Measurements from ENCODE around the gene ANO5.

The ANO5 gene, protein sequence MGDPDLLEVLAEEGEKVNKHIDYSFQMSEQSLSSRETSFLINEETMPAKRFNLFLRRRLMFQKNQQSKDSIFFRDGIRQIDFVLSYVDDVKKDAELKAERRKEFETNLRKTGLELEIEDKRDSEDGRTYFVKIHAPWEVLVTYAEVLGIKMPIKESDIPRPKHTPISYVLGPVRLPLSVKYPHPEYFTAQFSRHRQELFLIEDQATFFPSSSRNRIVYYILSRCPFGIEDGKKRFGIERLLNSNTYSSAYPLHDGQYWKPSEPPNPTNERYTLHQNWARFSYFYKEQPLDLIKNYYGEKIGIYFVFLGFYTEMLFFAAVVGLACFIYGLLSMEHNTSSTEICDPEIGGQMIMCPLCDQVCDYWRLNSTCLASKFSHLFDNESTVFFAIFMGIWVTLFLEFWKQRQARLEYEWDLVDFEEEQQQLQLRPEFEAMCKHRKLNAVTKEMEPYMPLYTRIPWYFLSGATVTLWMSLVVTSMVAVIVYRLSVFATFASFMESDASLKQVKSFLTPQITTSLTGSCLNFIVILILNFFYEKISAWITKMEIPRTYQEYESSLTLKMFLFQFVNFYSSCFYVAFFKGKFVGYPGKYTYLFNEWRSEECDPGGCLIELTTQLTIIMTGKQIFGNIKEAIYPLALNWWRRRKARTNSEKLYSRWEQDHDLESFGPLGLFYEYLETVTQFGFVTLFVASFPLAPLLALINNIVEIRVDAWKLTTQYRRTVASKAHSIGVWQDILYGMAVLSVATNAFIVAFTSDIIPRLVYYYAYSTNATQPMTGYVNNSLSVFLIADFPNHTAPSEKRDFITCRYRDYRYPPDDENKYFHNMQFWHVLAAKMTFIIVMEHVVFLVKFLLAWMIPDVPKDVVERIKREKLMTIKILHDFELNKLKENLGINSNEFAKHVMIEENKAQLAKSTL

GRCh38 chr11:22192642-22193347, at the start of gene ANO5:
ANO5 (plus strand) TSS chr11:22193085; CDS start chr11:22193493, 408 bp downstream.
- no peak for DNase-seq

GRCh38 chr11:22151649-22152197, 41.2 kb upstream of the ANO5 start:
- no peak for DNase-seq

DNA sequence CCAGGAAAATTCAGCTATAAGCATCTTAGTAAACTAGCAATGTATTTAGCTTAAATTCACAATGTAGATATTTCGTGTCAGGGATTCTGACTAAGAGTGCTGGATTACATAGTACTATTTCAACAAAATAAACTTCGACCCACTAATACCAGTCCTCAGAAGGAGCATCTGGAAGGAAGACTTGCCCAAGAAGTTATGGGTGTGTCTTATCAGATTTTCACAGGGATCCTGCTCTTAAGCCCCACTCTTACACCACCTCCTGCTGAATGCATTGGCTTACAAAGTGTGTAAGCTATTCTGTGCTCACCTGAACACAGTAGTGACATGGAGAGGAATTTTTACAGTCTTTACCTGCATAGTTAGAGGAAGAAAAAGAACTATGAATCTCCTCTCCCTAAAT, 35.4 kb upstream of the ANO5 start:
- no peak for DNase-seq

DNA sequence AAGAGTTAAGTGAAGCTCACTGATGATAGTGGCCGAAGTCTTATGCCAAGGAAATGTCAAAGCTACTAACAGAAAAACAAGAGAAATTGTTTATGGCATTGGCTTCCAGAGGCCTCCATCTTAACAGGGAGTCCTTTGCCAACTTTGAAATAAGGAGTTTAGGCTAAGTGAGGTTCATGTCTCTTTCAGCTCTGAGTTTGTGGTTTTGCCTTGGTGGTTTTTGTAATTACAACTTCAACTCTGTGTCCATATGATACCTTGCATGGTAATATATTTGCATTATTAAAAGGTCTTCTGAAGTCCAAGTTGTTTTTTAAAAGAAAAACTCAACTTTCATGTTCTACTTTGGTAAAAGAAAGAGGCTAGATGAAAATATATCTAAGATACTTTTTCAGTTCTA, 31.4 kb upstream of the ANO5 start:
- DNase-seq, result no peak

DNA sequence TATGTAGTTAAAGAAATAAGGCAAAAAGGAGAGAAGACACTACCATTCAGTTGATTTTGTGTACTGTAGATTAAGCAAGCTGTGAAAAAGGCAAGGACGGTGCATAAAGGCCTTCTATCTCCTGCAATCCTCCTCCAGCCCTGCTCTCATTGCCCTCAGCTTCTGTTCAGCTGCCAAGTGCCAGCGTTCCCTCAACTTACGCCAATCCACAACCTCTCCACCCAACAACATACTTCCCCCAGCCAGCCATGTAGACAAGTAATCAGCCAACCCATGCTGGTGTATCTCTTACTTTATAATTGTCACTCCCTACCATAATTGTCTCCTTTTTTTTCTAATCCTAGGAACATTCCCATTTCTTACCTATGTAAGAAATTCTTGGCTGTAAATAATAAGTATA, 30.1 kb upstream of the ANO5 start:
- no peak for DNase-seq

- DNase-seq, result no peak
These were observed 29.5 kb upstream of the ANO5 start for GRCh38 chr11:22163394-22163797.

- DNase-seq, result no peak
These were observed 27.8 kb upstream of the ANO5 start for GRCh38 chr11:22165087-22165486.

DNA sequence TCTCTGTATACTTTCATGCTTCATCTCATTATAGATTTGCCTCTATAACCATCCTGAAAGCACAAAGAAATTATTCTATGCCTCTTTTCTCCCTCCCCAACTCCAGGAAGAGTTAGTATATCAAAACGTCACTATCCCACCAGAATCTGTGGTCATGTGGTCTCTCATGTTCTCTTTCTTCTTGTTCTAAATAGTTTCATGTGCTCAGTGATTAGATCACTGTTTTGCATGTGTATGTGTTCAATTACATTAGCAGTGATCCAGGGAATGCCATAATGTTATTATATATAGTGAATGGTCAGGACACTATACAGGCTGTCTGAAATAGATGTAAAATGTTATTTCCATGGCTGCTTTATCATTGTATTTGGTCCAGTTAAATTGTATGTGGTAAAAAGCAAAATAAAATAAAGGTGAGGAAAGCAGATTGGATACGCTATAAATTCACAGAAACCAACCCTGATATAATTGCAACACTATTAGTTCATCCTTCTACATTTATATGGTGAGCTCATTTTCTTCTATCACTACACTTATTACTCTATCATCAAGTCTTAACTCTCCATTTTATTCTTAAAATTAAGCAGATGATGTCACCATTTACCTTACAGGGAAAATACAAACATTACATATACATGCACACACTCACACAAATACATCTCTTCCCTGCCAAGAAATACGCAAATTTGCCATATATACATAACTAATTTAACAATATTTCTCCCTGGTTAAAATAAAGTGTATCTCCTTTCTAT, 26.9 kb upstream of the ANO5 start:
- no peak for DNase-seq

DNA sequence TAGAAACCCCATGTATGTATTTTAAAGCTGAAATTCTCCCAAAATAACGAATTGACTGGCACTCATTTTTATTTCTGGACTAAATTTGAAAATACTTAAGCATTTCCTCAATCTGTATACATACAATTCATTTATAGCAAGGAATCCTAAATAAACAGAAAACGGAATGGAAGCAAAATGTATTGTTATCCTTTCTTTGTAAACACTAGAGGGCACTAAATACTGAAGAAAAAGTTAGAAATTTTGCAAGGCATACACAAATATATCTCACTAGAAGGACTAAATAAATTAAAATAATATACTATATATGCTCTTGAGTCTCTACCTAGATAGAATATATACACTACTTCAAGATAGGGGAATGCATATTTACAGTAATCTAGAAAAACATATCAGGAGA, 23.1 kb upstream of the ANO5 start:
- DNase-seq, result no peak

- DNase-seq, result no peak
These were observed 19.4 kb upstream of the ANO5 start for GRCh38 chr11:22173532-22173931.

GRCh38 chr11:22177186-22177585, 15.7 kb upstream of the ANO5 start:
- no peak for DNase-seq

DNA sequence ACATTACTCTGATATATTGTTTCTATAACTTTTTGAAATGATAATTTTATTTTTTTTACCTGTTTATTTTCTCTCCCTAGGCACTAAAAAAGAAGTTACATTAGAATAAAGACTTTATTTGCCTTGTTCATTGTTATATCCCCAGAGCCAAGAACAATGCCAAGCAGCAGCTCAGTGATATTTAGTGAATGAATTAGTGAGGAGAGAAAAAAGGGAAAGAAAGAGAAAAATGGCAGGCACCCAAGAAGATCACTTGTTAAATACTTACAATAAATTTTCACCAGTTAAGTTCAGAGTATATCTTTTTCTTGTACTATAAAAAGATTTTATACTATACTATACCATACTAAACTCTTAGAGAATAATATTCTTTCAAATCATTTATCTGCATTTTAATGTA, 13.3 kb upstream of the ANO5 start:
- no peak for DNase-seq

DNA sequence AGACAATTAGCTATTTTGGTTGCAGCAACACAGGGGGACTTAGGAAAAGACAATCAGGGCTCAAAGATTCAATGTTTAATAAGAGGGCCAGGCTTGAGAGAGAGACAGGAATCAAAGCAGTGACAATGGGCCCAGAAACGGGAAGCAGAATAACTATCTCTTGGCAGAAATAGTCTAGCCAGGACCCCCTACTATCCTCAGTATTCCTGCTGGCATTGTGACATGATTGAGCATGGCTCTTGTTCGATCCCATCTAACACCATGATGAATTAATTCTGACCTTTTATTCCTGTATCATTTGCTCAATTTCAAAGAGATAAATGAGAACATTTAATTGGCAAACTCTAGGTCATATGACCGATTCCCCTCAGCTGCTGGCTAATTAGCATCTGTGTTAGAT, 12.8 kb upstream of the ANO5 start:
- no peak for DNase-seq

DNA sequence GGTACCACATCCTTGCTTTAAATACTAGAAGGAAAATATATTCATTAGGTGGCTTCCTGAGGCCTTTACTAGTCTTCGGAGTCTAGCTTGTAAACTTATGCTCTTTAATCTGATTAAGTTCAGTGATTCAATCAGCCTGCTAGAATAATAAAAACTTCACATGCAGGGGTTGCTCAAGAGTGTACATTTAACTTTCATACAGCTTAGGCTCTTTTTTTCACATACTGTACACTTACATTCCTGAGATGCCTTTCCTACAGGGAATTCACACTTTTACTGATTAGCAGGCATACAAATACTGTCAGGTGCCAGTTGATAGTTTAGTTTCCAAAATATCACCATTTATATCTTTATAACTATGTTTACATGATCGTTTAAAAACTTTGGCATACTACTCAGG, 3.2 kb upstream of the ANO5 start:
- no peak for DNase-seq

DNA sequence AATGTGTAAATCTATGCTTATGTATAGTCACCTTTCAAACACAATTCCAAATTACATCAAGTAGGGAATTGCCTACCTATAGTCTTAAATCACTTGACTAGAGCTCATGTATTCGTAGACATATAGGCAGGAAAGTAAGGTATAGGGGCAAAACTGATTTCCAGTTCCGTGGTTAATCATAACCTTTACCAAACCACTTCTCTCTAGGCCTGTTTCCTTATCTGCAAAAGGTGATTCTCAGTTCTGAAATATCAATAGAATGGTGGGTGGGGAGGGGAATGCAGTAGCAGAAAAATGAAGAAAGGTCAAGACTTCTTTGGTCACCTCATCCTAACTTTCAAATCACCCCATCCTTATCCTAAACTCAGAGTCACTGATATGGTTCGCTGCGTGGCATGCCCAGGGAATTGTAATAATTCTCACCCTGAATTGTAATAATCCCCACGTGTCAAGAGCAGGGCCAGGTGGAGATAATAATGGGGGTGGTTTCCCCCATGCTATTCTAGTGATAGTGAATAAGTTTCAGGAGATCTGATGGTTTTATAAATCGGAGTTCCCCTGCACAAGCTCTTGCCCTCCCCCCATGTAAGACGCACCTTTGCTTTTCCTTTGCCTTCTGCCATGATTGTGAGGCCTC, 1.9 kb upstream of the ANO5 start:
- no peak for DNase-seq

GRCh38 chr11:22192289-22192641, 620 bp upstream of the ANO5 start:
- DNase-seq, result no peak

- no peak for DNase-seq
These were observed 615 bp downstream of the ANO5 start for GRCh38 chr11:22193348-22194051.

DNA sequence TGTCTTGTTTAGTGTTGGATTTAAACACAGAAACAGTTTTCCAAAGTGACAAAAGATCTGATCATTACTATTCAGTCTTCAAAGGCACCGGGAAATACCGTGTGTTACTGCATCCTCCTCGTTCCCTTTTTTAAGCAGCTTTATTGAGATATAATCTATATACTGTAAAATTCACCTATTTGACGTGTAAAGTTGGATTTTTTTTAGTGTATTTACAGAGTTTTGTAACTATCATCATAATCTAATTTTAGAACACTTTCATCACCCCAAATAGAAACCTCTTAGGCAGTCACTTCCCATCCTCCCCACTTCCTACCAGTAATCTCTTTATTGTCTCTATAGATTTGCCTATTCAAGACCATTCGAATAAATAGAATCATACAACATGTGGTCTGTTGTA, 1.4 kb downstream of the ANO5 start:
- DNase-seq, result no peak

DNA sequence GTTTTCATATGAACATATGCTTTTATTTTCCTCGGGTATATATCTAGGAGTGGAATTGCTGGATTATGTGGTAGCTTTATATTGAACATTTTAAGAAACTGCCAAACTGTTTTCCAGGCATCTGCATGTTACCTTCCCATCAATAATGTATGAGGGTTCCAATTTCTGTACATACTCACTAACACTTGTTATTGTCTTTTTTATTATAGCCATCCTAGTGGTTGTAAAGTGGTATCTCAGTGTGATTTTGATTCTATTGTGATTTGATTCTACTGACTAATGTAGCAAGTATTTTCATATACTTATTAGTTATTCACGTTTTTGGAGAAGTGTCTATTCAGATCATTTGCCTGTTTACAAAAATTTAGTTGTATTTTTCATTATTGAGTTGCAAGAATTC, 2.0 kb downstream of the ANO5 start:
- no peak for DNase-seq

- no peak for DNase-seq
These were observed 4.5 kb downstream of the ANO5 start for GRCh38 chr11:22197139-22198005.
